ENCODE data around the gene TLE3. TPM values are rescaled to one million over a fixed set of nuclear protein-coding genes. Genes with fewer than 3 reads are reported as not detected.

TLE3 gene
- polyA plus RNA-seq, 1 donor (not counting 4 experiments of a cell fraction or from before 2014, with no cell fraction given): 8.3 TPM

DNA sequence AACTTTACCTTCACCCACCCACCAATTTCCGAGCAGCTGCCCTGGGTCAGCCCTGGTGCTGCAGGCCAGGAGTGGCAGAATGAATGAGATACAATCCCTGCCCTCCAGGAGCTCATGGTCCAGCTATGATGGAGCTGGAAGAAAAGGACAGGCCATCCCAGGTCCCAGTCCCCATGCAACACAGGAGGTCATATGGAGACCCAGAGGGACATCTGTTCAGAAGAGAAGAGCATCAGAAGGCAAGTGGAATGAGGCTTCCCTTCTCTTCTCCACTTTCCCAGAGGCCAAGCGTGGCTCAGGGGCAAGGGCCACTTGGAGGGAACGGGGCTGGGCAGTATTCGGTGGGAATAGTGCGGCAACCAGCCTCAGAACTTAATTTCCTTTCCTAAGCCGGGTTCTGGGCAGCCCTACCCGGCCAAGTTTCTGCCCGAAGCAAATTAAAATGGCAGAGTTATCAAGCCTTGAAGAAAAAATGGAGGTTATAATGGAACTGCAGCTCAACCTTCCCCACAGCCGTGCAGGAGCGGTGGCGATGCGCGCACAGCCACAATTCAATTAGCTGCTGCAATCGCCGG, 35.9 kb downstream of the TLE3 start:
- Histone ChIP-seq H3K27ac (ENCODE audit: control insufficient read depth, insufficient read depth, low read length) (no peak overlapping the region), H3K9ac (ENCODE audit: control insufficient read depth, extremely low read depth, insufficient read depth, low read length) (no peak overlapping the region), H3K79me2 (ENCODE audit: control insufficient read depth, insufficient read depth, low read length) (no peaks in the 10 kb centered on the region), H3K4me2 (ENCODE audit: control insufficient read depth, extremely low read depth, insufficient read depth, low read depth, low read length) (no peak overlapping the region), H3K27me3 (ENCODE audit: control insufficient read depth, extremely low read depth, insufficient read depth, low read length) (no peaks in the 10 kb centered on the region), H3K4me3 (ENCODE audit: control insufficient read depth in 2 of 3, extremely low read depth in 1 of 3, insufficient read depth in 2 of 3, low read depth in 1 of 3, low read length in 3 of 3) (no peak overlapping the region), H4K20me1 (ENCODE audit: control insufficient read depth, extremely low read depth, insufficient read depth, low read length) (no peaks in the 10 kb centered on the region), H3K9me1 (ENCODE audit: control insufficient read depth, extremely low read depth, insufficient read depth, low read length) (no peaks in the 10 kb centered on the region), H3K9me3 (ENCODE audit: control insufficient read depth, low read depth, low read length) (no peaks in the 10 kb centered on the region), H3K4me1 (ENCODE audit: control insufficient read depth, extremely low read depth, insufficient read depth, low read length) (no peaks in the 10 kb centered on the region), H3K36me3 (ENCODE audit: control insufficient read depth in 2 of 2, extremely low read depth in 1 of 2, insufficient read depth in 2 of 2, low read length in 2 of 2) (peaks cover 35 to 57% of the 10 kb centered on the region in 2 experiments), H2AFZ (ENCODE audit: control insufficient read depth, low read length) (no peak overlapping the region)
- dilution Hi-C loops (cut with MboI; ENCODE audit: extremely low pct_ligation_motif_present, low sequenced_read_pairs): no loop called here
- TF ChIP-seq, protein P1, sequence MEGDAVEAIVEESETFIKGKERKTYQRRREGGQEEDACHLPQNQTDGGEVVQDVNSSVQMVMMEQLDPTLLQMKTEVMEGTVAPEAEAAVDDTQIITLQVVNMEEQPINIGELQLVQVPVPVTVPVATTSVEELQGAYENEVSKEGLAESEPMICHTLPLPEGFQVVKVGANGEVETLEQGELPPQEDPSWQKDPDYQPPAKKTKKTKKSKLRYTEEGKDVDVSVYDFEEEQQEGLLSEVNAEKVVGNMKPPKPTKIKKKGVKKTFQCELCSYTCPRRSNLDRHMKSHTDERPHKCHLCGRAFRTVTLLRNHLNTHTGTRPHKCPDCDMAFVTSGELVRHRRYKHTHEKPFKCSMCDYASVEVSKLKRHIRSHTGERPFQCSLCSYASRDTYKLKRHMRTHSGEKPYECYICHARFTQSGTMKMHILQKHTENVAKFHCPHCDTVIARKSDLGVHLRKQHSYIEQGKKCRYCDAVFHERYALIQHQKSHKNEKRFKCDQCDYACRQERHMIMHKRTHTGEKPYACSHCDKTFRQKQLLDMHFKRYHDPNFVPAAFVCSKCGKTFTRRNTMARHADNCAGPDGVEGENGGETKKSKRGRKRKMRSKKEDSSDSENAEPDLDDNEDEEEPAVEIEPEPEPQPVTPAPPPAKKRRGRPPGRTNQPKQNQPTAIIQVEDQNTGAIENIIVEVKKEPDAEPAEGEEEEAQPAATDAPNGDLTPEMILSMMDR (optimal IDR thresholded peaks at IDR 0.05 in 1 of 3, IDR thresholded peaks at IDR 0.05 in 1 of 3, conservative IDR thresholded peaks at IDR 0.05 in 1 of 3; ENCODE audit: extremely low read depth in 1 of 3, insufficient read depth in 2 of 3, low read length in 3 of 3): no peak
- TF ChIP-seq EZH2 (IDR thresholded peaks at IDR 0.05; ENCODE audit: low read length): no peak
- DNase-seq (ENCODE audit: low read depth, low spot score) (no peak), FAIRE-seq (no peak)

DNA sequence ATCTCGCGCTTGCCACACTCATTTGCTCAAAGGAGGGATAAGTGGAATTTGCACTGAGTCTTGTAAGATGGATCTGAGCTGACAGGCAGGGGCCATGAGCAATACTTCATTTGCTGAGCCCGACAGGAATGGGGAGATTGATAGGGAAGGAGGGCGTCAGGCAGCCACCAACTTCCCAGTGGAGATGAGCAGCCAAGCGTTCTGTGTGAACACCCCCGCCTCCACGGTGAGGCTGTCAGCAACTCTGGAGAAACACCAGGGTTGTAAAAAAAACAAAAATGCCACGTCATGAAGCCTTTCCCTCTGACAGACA, 36.8 kb downstream of the TLE3 start:
- Histone ChIP-seq H3K4me1 (ENCODE audit: control insufficient read depth, extremely low read depth, insufficient read depth, low read length) (no peaks in the 10 kb centered on the region), H3K27ac (ENCODE audit: control insufficient read depth, insufficient read depth, low read length) (no peak overlapping the region), H2AFZ (ENCODE audit: control insufficient read depth, low read length) (no peak overlapping the region), H3K9ac (ENCODE audit: control insufficient read depth, extremely low read depth, insufficient read depth, low read length) (no peak overlapping the region), H3K9me3 (ENCODE audit: control insufficient read depth, low read depth, low read length) (no peaks in the 10 kb centered on the region), H3K4me2 (ENCODE audit: control insufficient read depth, extremely low read depth, insufficient read depth, low read depth, low read length) (no peak overlapping the region), H3K36me3 (ENCODE audit: control insufficient read depth in 2 of 2, extremely low read depth in 1 of 2, insufficient read depth in 2 of 2, low read length in 2 of 2) (peaks cover 34 to 60% of the 10 kb centered on the region in 2 experiments), H3K27me3 (ENCODE audit: control insufficient read depth, extremely low read depth, insufficient read depth, low read length) (no peaks in the 10 kb centered on the region), H3K4me3 (ENCODE audit: control insufficient read depth in 2 of 3, extremely low read depth in 1 of 3, insufficient read depth in 2 of 3, low read depth in 1 of 3, low read length in 3 of 3) (no peak overlapping the region), H3K79me2 (ENCODE audit: control insufficient read depth, insufficient read depth, low read length) (no peaks in the 10 kb centered on the region), H4K20me1 (ENCODE audit: control insufficient read depth, extremely low read depth, insufficient read depth, low read length) (no peaks in the 10 kb centered on the region), H3K9me1 (ENCODE audit: control insufficient read depth, extremely low read depth, insufficient read depth, low read length) (no peaks in the 10 kb centered on the region)
- DNase-seq (ENCODE audit: low read depth, low spot score) (no peak), FAIRE-seq (no peak)
- TF ChIP-seq, protein P1 (optimal IDR thresholded peaks at IDR 0.05 in 1 of 3, IDR thresholded peaks at IDR 0.05 in 1 of 3, conservative IDR thresholded peaks at IDR 0.05 in 1 of 3; ENCODE audit: extremely low read depth in 1 of 3, insufficient read depth in 2 of 3, low read length in 3 of 3): no peak
- no peak for TF ChIP-seq EZH2 (IDR thresholded peaks at IDR 0.05; ENCODE audit: low read length)
- dilution Hi-C loops (cut with MboI; ENCODE audit: extremely low pct_ligation_motif_present, low sequenced_read_pairs): no loop called here
